H1 (cell line): ENCODE data around the gene RFX2. TPM values are rescaled to one million over a fixed set of nuclear protein-coding genes. Genes with fewer than 3 reads are reported as not detected.

Experiments
- CTCF ChIA-PET: fragments of 300-600 bp; sonication (Branson Sonifier 250); formaldehyde crosslinking; loops from one replicate; lab custom pipeline; 2021; ENCODE audit not compliant: partially characterized antibody; lab: Charles Lee
- POLR2A ChIA-PET: fragments of 300-600 bp; sonication (Branson Sonifier 250); formaldehyde crosslinking; loops from one replicate; lab custom pipeline; 2021; ENCODE audit warnings: inconsistent platforms; ENCODE audit not compliant: partially characterized antibody; lab: Charles Lee
- DNase-seq, 2 experiments: peaks; one replicate each; pipeline versions ENCODE4 v3.0.0 to v3.0.0-alpha.2; 2010 to 2022; ENCODE audit warnings: low spot score in 2 of 2, low read depth in 1 of 2, mixed read lengths in 1 of 2
- FAIRE-seq: peaks from 2 replicates; lab custom pipeline; 2011; peaks lifted over from hg19 to GRCh38; lab: Jason Lieb, UNC
- H2AFZ ChIP-seq: 2 replicates; pipeline ENCODE4 v1.8.1; 2012; ENCODE audit warnings: low read length, inconsistent platforms
- H2AK5ac ChIP-seq: 2 replicates; pipeline ENCODE4 v1.6.1; 2013; ENCODE audit warnings: low read depth, low read length
- H2BK120ac ChIP-seq: replicated peaks from 2 replicates; pipeline ENCODE3; 2013; ENCODE audit warnings: low read depth, low read length, inconsistent platforms
- H2BK12ac ChIP-seq: 2 replicates; pipeline ENCODE4 v1.6.1; 2013; ENCODE audit warnings: low read depth, low read length
- H2BK15ac ChIP-seq: 2 replicates; pipeline ENCODE4 v1.6.1; 2013; ENCODE audit warnings: low read length
- H2BK20ac ChIP-seq: 2 replicates; pipeline ENCODE4 v1.6.1; 2013; ENCODE audit warnings: low read length
- H2BK5ac ChIP-seq: 2 replicates; pipeline ENCODE4 v1.6.1; 2013; ENCODE audit warnings: low read depth, low read length
- H3K14ac ChIP-seq: 2 replicates; pipeline ENCODE4 v1.6.1; 2013; ENCODE audit warnings: inconsistent platforms; ENCODE audit not compliant: insufficient read length
- H3K18ac ChIP-seq: 2 replicates; pipeline ENCODE4 v1.6.1; 2013; ENCODE audit warnings: low read length; ENCODE audit errors: extremely low read depth
- H3K23ac ChIP-seq: 2 replicates; pipeline ENCODE4 v1.6.1; 2013; ENCODE audit warnings: inconsistent platforms; ENCODE audit not compliant: insufficient read length
- H3K23me2 ChIP-seq: 2 replicates; pipeline ENCODE4 v1.6.1; 2013; ENCODE audit warnings: low read depth, low read length
- H3K27ac ChIP-seq: 2 replicates; pipeline ENCODE4 v1.6.1; 2011; ENCODE audit warnings: low read depth, low read length, inconsistent platforms
- H3K27me3 ChIP-seq, 4 experiments: replicated peaks in 1 of 4; 1 replicate in 1 of 4; 2 replicates in 3 of 4; pipeline versions ENCODE4 v1.6.1 to v1.8.1; 2011 to 2013; ENCODE audit warnings: low read length in 3 of 4, mild to moderate bottlenecking in 3 of 4, inconsistent platforms in 2 of 4, mixed read lengths in 2 of 4, moderate library complexity in 1 of 4; ENCODE audit not compliant: control insufficient read depth in 3 of 4, insufficient read depth in 3 of 4; ENCODE audit errors: extremely low read depth in 1 of 4
- H3K36me3 ChIP-seq, 4 experiments: 2 replicates each; pipeline versions ENCODE4 v1.6.1 to v1.8.1; 2011 to 2013; ENCODE audit warnings: mild to moderate bottlenecking in 4 of 4, low read length in 3 of 4, moderate library complexity in 2 of 4, control low read depth in 1 of 4, inconsistent platforms in 1 of 4; ENCODE audit not compliant: insufficient read depth in 4 of 4, control insufficient read depth in 2 of 4
- H3K4ac ChIP-seq: replicated peaks from 2 replicates; pipeline ENCODE3; 2013; ENCODE audit warnings: low read length, low read depth, mixed read lengths, inconsistent platforms; ENCODE audit not compliant: insufficient read length
- H3K4me1 ChIP-seq, 4 experiments: replicated peaks in 1 of 4; 1 replicate in 1 of 4; 2 replicates in 3 of 4; pipeline versions ENCODE4 v1.6.1 to v1.8.1; 2011 to 2013; ENCODE audit warnings: low read length in 3 of 4, inconsistent platforms in 2 of 4, mixed read lengths in 1 of 4; ENCODE audit not compliant: insufficient read depth in 4 of 4, control insufficient read depth in 3 of 4
- H3K4me2 ChIP-seq, 2 experiments: 2 replicates each; pipeline versions ENCODE4 v1.6.1 to v1.8.1; 2011 to 2013; ENCODE audit warnings: low read depth in 2 of 2, low read length in 2 of 2, control low read depth in 1 of 2, inconsistent platforms in 1 of 2, mild to moderate bottlenecking in 1 of 2; ENCODE audit not compliant: insufficient read depth in 1 of 2
- H3K4me3 ChIP-seq, 4 experiments: fragments of 200-600, 300-600 bp in 1 of 4; sonication (generic), shearing (Covaris generic), sonication (Bioruptor Twin) in 1 of 4; 2 replicates each; pipeline versions ENCODE4 v1.5.1 to v1.8.1; 2011 to 2016; ENCODE audit warnings: low read length in 4 of 4, low read depth in 3 of 4, control low read depth in 2 of 4, inconsistent platforms in 2 of 4, mild to moderate bottlenecking in 2 of 4, mixed read lengths in 1 of 4, moderate library complexity in 1 of 4; ENCODE audit not compliant: insufficient read depth in 2 of 4; ENCODE audit errors: extremely low read depth in 1 of 4
- H3K56ac ChIP-seq: replicated peaks from 2 replicates; pipeline ENCODE3; 2013; ENCODE audit warnings: low read depth, mild to moderate bottlenecking, mixed read lengths, low read length, inconsistent platforms; ENCODE audit not compliant: insufficient read length
- H3K79me1 ChIP-seq: 2 replicates; pipeline ENCODE4 v1.6.1; 2013; ENCODE audit warnings: low read depth, low read length, control low read depth
- H3K79me2 ChIP-seq, 2 experiments: 2 replicates each; pipeline versions ENCODE4 v1.6.1 to v1.8.1; 2012 to 2013; ENCODE audit warnings: low read length in 2 of 2, mild to moderate bottlenecking in 2 of 2, inconsistent platforms in 1 of 2; ENCODE audit not compliant: insufficient read depth in 2 of 2, control insufficient read depth in 1 of 2
- H3K9ac ChIP-seq, 4 experiments: replicated peaks in 1 of 4; 1 replicate in 1 of 4; 2 replicates in 3 of 4; pipeline versions ENCODE4 v1.6.1 to v1.8.1; 2011 to 2013; ENCODE audit warnings: low read depth in 3 of 4, low read length in 3 of 4, control low read depth in 2 of 4, mild to moderate bottlenecking in 2 of 4, moderate library complexity in 2 of 4, inconsistent platforms in 1 of 4; ENCODE audit errors: extremely low read depth in 1 of 4
- H3K9me3 ChIP-seq, 2 experiments: 2 replicates each; pipeline versions ENCODE4 v1.6.1 to v1.8.1; 2012 to 2013; ENCODE audit warnings: mild to moderate bottlenecking in 2 of 2, moderate library complexity in 2 of 2, control low read depth in 1 of 2, inconsistent platforms in 1 of 2, low read depth in 1 of 2, low read length in 1 of 2, mixed read lengths in 1 of 2; ENCODE audit not compliant: insufficient read depth in 2 of 2
- H4K20me1 ChIP-seq, 2 experiments: replicated peaks in 1 of 2; 2 replicates each; pipeline versions ENCODE3 to v1.8.1; 2011 to 2013; ENCODE audit warnings: inconsistent platforms in 2 of 2, low read length in 2 of 2, mild to moderate bottlenecking in 1 of 2; ENCODE audit not compliant: insufficient read depth in 2 of 2, control insufficient read depth in 1 of 2
- H4K5ac ChIP-seq: 2 replicates; pipeline ENCODE4 v1.6.1; 2013; ENCODE audit warnings: low read length, low read depth, mixed read lengths, inconsistent platforms; ENCODE audit not compliant: insufficient read length
- H4K8ac ChIP-seq: 2 replicates; pipeline ENCODE4 v1.8.0; 2013; ENCODE audit warnings: mild to moderate bottlenecking, moderate library complexity, low read length, inconsistent platforms; ENCODE audit not compliant: insufficient read depth; ENCODE audit errors: extremely low read depth
- H4K91ac ChIP-seq: replicated peaks from 2 replicates; pipeline ENCODE3; 2013; ENCODE audit warnings: low read length, mixed read lengths, inconsistent platforms; ENCODE audit not compliant: insufficient read length
- BACH1 ChIP-seq: IDR thresholded peaks from 2 replicates; pipeline ENCODE4 v1.6.1; 2012; ENCODE audit warnings: low read length, improper control_type of control experiment
- EP300 ChIP-seq, 2 experiments: IDR thresholded peaks; 1 replicate in 1 of 2; 2 replicates in 1 of 2; pipeline ENCODE4 v1.6.1; 2011 to 2012; ENCODE audit warnings: low read depth in 2 of 2, low read length in 2 of 2, mild to moderate bottlenecking in 2 of 2, borderline replicate concordance in 1 of 2, inconsistent platforms in 1 of 2, moderate library complexity in 1 of 2
- EZH2 ChIP-seq: fragments of 200-600 bp; sonication (generic); IDR thresholded peaks from 2 replicates; pipeline ENCODE4 v1.7.1; 2012; ENCODE audit warnings: low read depth, mild to moderate bottlenecking, moderate library complexity, low read length, inconsistent platforms; ENCODE audit not compliant: severe bottlenecking
- HDAC2 ChIP-seq, 2 experiments: fragments of 300-600 bp in 1 of 2; sonication (generic) in 1 of 2; IDR thresholded peaks; 2 replicates each; pipeline ENCODE4 v1.6.1; 2011 to 2012; ENCODE audit warnings: low read depth in 2 of 2, low read length in 2 of 2, mild to moderate bottlenecking in 2 of 2, moderate library complexity in 2 of 2, borderline replicate concordance in 1 of 2, inconsistent platforms in 1 of 2
- KDM4A ChIP-seq: IDR thresholded peaks from one replicate; pipeline ENCODE4 v1.7.1; 2012; ENCODE audit warnings: low read depth, mild to moderate bottlenecking, moderate library complexity, low read length, inconsistent platforms; ENCODE audit not compliant: severe bottlenecking
- PHF8 ChIP-seq: fragments of 200-600 bp; sonication (generic); conservative IDR thresholded peaks from 2 replicates; pipeline ENCODE4 v1.7.1; 2012; ENCODE audit warnings: low read depth, mild to moderate bottlenecking, inconsistent platforms, low read length, moderate library complexity
- TCF12 ChIP-seq: IDR thresholded peaks from 2 replicates; pipeline ENCODE4 v1.6.1; 2011; ENCODE audit warnings: low read depth, mild to moderate bottlenecking, low read length
- WGBS, 2 experiments: shearing (Covaris generic) in 1 of 2; methylation state at CpG; one replicate each; pipeline versions ENCODE4 v1.1.6 to v1.1.7; 2013 to 2015; ENCODE audit warnings: low lambda C conversion rate in 2 of 2, mixed read lengths in 2 of 2, inconsistent platforms in 1 of 2, low coverage in 1 of 2, missing lambda C conversion rate in 1 of 2; ENCODE audit not compliant: insufficient replicate concordance in 2 of 2, insufficient coverage in 1 of 2, insufficient read length in 1 of 2; ENCODE audit errors: extremely low coverage in 1 of 2, missing lambda C conversion rate in 1 of 2; 5-methylcytosine and 5-hydroxymethylcytosine counted together
- polyA plus RNA-seq, 7 experiments: library from polyadenylated mRNA; depleted of rRNA in 3 of 7; stranded (reverse) in 5 of 7; unstranded in 2 of 7; fragments of >200 nt in 5 of 7; fragments of 200-250 nt in 2 of 7; gene quantifications; 1 replicate in 5 of 7; 2 replicates in 1 of 7; 4 replicates in 1 of 7; pipeline versions ENCODE4 v1.2.1 to v1.2.3, GENCODE V29; 2011 to 2013; ENCODE audit warnings: missing spikeins in 2 of 7, mixed read lengths in 2 of 7
- total RNA-seq: library from RNA; stranded (reverse); fragmentation: NEBNext Ultra II Directional; extraction: Animal tissue kit (Norgen Biotek cat#: 25700); gene quantifications from 2 replicates; pipeline ENCODE4 v1.2.1, GENCODE V29; 2021

RFX2 gene
- total and polyA plus RNA-seq, 2 of the 8 experiments (the other 6 are each of a cell fraction or from before 2014, with no cell fraction given): 4.8 to 5.3 TPM

GRCh38 chr19:5955636-5955935, 154.7 kb downstream of the RFX2 start:
- Histone ChIP-seq H3K4me1 (peaks cover 25 to 57% (median 39%) of the 10 kb centered on the region in 4 experiments), H3K79me2 (peaks cover 9 to 94% of the 10 kb centered on the region in 2 experiments), H3K27me3 (no peaks in the 10 kb centered on the region; a peak in 1 of 7 replicates), H3K56ac (no peak overlapping the region), H4K5ac (no peak overlapping the region), H3K23ac (no peak overlapping the region), H3K14ac (no peak overlapping the region), H3K18ac (no peak overlapping the region), H3K4me3 (no peak overlapping the region), H2BK120ac (no peak overlapping the region), H2BK20ac (no peak overlapping the region), H3K36me3 (no peaks in the 10 kb centered on the region), H3K9ac (no peak overlapping the region), H2AK5ac (no peak overlapping the region), H3K23me2 (no peaks in the 10 kb centered on the region), H2BK15ac (no peak overlapping the region), H3K79me1 (peaks cover 43% of the 10 kb centered on the region), H3K4ac (no peak overlapping the region), H2BK5ac (no peak overlapping the region), H3K9me3 (no peaks in the 10 kb centered on the region), H4K91ac (no peak overlapping the region), H2BK12ac (no peak overlapping the region), H4K8ac (no peak overlapping the region), H3K27ac (no peak overlapping the region), H4K20me1 (peaks cover 31 to 52% of the 10 kb centered on the region in 2 experiments), H3K4me2 (no peak overlapping the region), H2AFZ (no peak overlapping the region)
- TF ChIP-seq TCF12 (no peak), BACH1 (no peak), HDAC2 (IDR thresholded peaks at IDR 0.05; ENCODE audit: borderline replicate concordance in 1 of 2, low read depth in 2 of 2, low read length in 2 of 2) (no peak), PHF8 (no peak), EP300 (IDR thresholded peaks at IDR 0.05; ENCODE audit: borderline replicate concordance in 1 of 2, low read depth in 2 of 2, low read length in 2 of 2) (no peak), KDM4A (no peak), EZH2 (no peak)
- POLR2A ChIA-PET: interaction anchor here (1.2 to 1.9 kb wide), 2 partner anchors 11 to 17 kb away, joined by 3 to 6 read pairs; no protein-coding TSS in a partner anchor
- WGBS, 2 experiments: 90% methylated on average over 3 of the region's 3 CpGs; no CpG with 5 or more reads in 1 of the 2 experiments
- FAIRE-seq (no peak), DNase-seq (no peak)
- CTCF ChIA-PET: interaction anchor here (0.6 to 5.8 kb wide), 6 partner anchors 12 to 891 kb away, joined by 3 to 43 read pairs (median 4); no protein-coding TSS in a partner anchor
